Stimulated activated naive CD8-positive, alpha-beta T cell treated with anti-CD3 and anti-CD28 coated beads, Interleukin-15, Interleukin-2, amounts not matched to agents 100 U/mL and 50 U/mL, for 24 hours (primary cell): ENCODE measurements around the gene TBC1D26.
"Not testable (repeated sequence)": the region's sequence is repeated elsewhere in the genome, so short reads cannot be mapped to it uniquely, and the experiment has no call there.

Source experiments
- ATAC-seq: fragments of 150-1000 bp; cut with Tn5 transposase; one replicate; pipeline ENCODE4 v1.10.0; 2021
- DNase-seq: peaks from one replicate; pipeline ENCODE4 v3.0.0; 2021

Gene TBC1D26

DNA sequence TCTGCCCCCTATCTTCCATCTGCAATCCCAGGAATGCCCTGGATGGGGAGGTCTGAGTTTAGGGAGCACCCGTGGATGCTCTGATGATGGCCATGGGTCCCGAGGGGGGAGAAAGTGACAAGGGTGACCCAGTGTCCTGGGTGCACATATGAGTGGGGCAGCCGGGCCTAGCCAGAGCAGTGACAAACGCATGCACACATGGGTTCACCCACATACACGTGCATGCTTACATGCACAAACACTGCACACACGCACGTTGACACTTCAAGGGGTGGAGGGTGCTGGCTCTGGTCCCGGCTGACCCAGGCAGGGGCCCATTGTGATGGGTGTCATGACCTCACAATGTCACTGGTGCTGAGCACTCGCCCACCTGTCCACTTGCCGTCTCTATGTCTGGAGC is at the start of gene TBC1D26:
Gene TBC1D26, plus strand, starts transcription at position 384 of the 400 bp plus-strand sequence. CDS start 3,066 bp downstream, outside the sequence.
- DNase-seq, ATAC-seq: not testable (repeated sequence)

DNA sequence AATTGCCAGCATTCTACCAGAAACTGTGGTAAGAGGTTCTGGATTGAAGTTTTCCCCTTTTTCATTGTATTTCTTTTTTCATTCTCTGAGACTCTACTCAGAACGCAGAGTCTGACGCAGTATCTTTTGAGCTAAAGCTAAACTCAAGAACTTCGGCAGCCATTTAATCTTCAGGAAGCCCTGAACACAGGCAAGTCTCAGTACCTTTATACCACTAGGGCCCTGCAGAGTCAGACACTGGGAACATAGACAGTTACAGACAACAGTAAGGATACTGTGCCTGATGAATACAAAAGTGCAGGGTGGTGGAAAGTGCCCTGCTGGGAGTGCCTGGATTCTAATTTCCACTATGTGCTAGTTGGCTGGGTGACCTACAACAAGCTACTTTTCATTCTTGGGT is 48.9 kb upstream of the TBC1D26 start:
- not testable (repeated sequence) for DNase-seq, ATAC-seq

DNA sequence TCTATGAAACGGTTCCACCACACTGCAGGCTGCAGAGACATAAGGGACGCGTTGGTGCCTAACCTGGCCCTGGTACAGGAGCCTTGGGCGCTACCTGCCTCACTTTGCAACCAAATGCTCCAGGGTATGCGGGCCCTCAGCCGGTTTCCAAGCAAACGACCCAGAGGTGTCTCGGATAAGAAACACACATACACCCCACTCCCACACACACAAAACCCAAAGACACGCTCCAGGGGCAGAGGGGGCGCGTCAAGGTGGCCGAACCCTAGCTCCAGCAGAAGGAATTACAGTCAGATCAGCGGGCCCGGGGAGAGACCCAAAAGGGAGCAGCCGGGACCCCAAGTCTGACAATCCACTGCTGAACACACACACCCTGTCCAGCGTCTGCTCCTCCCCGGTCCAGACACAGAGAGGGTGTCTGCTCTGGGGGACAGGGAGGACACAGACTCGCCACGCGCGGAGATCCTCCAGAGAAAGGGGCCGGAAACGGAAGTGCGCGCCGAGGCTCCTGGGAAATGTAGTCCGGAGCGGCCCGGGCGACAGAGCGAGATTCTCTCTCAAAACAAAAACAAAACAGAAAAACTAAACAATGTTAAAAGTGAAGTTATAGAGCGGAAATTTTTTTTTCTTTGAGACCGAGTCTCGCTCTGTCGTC is 48.1 kb upstream of the TBC1D26 start, which contains the start of gene TRIM16:
Gene TRIM16, minus strand, starts transcription at position 488 of the 655 bp plus-strand sequence. CDS start 32,702 bp downstream, outside the sequence.
- ATAC-seq (peak; percentile 93), DNase-seq (peak; percentile 81)

DNA sequence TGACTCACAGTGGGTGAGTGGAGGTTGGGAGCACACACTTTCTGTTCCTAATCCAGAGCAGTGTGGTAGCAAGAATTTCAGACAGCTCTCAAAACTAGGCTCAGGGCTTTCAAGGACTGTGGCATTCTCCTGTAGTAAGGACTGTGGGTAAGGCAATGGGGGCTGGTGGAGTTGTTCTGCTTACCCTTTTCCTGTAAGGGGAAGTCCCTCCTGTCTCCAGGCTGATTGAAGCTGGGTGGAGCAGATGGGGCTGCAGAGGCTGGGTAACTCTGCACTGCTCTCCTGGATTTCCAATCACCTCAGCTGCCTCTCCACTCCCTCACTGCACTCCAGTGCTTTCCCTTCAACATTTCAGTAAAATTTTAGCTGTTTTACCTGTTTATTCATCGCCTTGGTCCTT is 44.6 kb upstream of the TBC1D26 start:
- not testable (repeated sequence) for DNase-seq, ATAC-seq

DNA sequence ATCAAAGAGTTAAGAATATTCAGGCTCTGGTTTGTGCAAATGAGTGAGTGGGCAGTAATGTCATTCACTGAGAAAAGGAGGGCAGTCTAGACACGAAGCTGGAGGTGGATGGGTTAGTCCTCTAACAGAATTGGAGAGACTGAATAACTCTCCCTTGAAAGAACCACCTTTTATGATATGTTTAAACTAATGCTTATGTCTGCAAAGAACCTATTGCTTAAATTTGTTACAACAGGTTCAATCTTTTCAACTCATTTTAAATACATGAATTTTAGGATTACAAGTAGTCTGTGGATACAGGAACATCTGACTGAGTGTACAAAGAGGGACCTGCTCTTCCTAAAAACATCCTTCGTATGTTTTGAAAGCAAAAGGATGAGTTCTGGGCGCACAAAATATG is 33.1 kb upstream of the TBC1D26 start:
- DNase-seq, ATAC-seq: not testable (repeated sequence)

DNA sequence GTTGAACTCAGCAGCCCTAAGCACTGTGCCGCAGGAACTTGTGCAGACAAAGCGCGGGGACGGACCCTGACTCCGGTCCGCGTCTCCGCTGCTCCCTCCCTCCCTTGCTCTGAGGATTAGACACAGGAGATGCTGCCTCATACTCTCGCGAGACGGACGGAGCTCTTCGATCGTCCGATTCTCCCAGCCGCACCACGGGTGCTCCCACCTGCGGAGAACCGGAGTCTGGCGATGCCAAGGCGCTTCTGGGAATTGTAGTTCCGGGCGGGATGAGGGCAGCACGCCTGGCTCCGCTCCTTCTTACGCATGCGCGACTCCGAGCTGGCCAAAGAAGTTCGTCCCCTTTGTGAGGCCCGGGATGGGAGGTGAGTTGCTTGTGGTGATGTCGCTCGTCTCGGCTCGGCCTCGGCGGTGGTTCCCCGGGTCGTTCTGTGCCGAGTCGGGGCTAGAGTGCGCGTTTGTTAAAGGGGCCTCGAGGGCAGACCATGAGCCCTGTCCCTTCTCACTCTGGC is 32.6 kb upstream of the TBC1D26 start, which contains the start of gene ZNF286A:
Gene ZNF286A, plus strand, starts transcription at position 340 of the 512 bp plus-strand sequence. CDS start 578 bp downstream, outside the sequence.
- ATAC-seq (peak; percentile 99), DNase-seq (peak; percentile 98)

DNA sequence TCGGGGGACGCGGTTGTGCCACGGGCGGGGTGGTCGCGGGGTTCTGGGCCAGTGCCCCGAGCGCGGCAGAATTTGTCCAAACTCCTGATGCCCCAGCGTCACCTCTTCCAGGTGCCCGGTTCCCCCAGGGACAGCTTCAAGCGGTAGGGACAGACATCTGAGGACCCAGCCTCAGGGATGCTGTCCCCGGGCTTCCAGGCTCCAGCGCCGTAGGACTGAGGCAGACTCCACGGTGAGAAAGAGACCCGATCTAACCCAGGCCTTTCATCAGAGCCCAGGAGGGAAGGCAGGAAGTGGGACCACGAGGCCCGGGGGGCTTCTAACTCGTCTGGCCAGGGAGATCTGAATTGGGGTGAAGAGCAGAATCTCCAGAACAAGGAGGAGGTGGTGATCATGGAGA is 32.1 kb upstream of the TBC1D26 start:
- not testable (repeated sequence) for ATAC-seq, DNase-seq

DNA sequence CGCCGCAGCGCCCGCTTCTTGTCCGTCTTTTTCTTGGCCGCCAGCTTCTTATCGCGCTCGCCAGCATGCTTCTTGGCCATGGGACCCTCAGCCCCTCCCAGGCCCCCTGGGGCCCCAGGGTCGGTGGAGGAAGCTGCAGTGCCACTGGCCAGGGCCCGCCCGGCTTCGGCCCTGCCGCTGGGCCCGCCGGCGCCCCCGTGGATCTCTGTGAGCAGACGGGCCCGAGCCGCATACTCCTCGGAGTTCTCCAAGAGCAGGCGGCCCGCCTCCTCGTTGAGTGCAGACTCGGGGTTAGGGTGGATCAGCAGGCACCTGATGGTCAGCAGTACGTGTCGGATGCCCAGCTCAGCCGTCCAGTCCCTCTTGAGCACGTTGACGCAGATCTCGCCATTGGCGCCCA is 27.8 kb upstream of the TBC1D26 start:
- DNase-seq, ATAC-seq: not testable (repeated sequence)

DNA sequence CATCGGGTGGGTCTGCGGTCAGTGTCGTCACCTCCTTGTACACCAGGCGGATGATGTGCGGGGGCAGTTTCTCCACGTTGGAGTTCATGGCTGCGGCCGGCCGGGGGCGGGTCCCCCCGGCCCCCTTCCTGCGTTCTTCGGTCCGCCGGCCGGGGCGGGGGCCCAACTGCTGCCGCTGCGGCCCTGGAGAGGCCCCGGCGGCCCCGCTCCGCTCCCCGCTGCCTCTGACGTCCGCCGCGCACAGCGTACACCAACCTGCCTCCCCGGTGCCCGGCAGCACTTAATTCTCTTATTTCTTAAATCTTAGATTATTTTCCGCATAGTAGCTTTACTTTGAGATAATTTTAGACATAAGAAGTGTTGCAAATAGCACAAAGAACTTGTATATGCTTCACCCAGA is 27.3 kb upstream of the TBC1D26 start:
- not testable (repeated sequence) for DNase-seq, ATAC-seq

DNA sequence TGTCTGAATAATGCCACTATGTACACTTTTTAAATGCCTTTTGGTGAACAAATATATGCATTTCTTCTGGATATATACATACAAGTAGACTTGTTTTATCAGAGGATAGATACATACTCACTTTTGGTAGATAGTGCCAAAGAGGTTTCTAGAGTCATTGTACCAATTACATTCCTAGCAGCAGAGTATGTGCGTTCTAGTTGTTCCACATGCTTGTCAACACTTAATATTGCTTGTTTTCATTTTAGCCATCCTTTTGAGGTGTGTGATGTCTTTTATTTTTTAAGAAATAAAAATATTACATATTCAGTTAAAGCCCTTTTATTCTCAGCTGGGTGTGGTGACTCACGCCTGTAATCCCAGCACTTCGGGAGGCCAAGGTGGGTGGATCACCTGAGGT is 23.2 kb upstream of the TBC1D26 start:
- DNase-seq, ATAC-seq: not testable (repeated sequence)

DNA sequence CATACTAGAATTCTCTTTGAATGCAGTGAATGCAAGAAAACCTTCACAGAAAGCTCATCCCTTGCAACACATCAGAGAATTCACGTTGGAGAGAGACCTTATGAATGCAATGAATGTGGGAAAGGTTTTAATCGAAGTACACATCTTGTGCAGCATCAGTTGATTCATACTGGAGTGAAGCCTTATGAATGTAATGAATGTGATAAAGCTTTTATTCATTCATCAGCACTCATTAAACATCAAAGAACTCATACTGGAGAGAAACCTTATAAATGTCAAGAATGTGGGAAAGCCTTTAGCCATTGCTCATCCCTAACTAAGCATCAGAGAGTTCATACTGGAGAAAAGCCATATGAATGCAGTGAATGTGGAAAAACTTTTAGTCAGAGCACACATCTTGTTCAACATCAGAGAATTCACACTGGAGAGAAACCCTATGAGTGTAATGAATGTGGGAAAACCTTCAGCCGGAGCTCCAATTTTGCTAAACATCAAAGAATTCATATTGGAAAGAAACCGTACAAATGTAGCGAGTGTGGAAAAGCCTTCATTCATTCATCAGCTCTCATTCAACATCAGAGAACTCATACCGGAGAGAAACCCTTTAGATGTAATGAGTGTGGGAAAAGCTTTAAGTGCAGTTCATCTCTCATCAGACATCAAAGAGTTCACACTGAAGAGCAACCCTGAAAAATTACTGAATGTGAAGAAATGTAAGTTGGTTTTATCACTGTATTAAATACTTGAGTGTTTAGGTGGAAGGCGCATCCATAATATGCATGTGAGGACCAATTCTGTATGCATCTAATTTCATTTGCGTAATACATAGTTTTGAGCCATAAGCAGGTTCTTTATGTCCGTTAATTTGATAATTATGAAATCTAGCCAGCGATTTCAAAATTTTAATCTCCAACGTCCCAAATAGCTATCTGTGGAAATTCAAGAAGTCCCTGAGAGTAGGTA is 15.2 kb upstream of the TBC1D26 start:
- not testable (repeated sequence) for DNase-seq

DNA sequence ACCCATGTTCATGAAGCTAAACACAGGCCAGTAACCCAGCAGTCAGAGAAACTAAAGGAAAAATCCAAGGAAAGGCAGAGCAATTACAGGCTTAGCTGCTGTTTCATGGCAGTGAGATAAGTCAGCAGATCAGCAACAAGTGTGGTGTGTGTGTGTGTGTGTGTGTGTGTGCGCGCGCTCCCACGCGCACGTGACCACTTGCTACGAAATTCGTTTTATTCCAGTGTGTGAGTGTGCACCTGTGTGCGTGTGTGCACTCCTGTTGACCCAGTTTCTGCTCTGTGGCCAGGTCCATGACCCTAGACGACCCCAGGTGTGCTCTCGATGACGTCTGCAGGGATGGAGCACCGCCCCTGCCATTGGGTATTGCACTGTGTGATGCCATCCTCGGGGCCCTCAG is 1.5 kb upstream of the TBC1D26 start:
- not testable (repeated sequence) for ATAC-seq

More for the DNA sequence above, 15.2 kb upstream of the TBC1D26 start:
- ATAC-seq: not testable (repeated sequence)

DNA sequence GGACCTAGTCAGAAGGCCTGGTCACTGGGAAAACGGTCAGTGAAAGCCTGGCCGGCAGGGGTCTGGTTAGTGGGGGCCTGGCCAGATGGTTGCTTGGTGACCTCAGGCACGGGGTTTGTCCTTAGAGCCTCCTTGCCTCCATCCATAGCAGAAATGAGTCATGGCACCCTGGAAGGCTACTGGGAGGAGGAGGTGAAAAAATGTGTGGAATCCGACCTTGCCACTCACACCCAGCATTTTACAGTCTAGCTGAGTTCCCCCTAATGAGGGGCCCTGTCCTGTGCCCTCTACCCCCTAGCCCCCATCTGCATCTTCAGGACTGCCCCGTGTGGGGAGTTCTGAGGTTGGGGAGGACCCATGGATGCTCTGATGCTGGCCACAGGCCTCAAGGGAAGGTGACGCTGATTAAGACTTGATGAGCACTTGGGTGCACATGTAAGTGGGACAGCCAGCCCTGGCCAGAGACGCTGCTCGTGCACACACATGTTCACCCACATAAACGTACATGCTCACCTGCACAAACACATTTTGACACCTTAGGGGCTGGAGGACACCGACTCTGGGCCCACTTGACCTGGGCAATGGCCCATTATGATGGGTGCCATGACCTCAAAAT is 1.2 kb downstream of the TBC1D26 start:
- not testable (repeated sequence) for DNase-seq, ATAC-seq

More for the DNA sequence above, 1.5 kb upstream of the TBC1D26 start:
- DNase-seq: not testable (repeated sequence)

DNA sequence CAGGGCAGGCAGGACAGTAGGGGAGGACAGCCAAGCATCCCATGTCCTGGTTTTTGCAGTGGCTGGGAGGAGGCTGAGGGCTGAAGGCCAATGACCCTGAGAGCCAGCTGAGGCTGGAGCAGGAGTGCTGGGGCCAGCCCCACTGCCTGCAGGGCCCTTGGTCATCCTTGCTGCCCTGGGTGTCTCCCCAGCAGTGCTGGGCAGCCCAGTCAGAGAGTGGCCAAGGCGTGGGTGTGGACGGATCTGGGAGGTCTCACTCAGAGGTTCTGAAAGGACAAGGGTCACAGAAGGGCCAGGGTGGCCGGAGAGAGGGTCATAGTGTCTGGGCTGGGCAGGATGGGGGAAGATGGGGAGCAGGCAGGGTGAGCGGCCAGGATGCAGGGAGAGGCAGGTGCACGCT is 4.5 kb downstream of the TBC1D26 start:
- not testable (repeated sequence) for ATAC-seq, DNase-seq

DNA sequence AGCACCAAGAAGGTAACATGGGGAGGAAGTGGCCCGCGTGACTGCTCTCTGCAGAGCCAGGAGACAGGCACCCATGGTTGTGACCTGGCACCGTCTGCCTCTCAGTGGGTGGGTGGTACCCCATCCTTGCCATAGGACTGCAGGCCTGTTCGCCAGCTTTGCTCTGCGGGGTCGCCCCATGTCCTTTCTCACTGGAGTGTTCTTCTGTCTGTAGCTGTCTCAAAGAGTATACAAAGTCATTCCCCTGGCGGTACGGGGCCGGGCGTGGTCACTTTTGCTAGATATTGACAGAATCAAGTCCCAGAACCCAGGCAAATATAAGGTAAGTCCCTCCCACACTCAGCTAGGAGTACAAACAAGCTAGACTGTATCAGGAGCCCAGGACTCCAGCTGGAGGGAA is 6.0 kb downstream of the TBC1D26 start:
- ATAC-seq: no peak
- no peak for DNase-seq

DNA sequence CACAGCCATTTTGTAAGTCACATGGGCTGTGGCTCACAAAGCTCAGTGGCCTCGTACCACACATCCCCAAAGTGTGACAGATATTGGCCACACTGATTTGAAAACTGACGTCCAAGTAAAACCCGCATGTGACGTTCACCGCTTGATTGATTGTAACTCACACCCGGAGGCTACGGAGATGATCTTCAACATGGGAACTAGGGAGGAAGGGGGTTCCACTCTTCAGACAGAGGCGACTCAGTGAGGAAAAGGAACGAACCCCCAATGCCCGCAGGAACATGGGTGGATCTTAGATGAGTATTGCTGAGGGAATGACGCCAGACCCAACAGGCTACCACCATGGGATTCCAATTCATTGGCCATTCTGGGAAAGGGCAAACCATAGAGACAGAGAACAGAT is 7.2 kb downstream of the TBC1D26 start:
- DNase-seq, ATAC-seq: not testable (repeated sequence)

DNA sequence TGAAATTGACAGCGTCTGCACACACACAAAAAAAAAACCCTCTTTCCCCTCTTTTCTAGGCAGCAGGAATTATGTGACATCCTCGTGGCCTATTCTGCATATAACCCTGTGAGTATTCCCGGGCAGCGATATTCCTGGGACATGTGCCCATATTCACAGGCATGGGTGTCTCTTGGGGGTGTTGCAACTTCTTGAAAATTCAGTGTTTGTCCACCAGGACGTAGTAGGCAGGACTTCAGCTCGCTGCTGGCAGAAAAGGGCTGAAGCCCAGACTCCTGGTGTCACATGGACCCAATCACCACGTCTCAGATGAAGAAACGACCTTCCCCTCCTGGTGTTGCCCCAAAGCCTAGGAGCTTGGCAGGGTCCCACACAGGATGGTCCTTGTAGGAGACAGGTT is 8.0 kb downstream of the TBC1D26 start:
- not testable (repeated sequence) for DNase-seq, ATAC-seq

DNA sequence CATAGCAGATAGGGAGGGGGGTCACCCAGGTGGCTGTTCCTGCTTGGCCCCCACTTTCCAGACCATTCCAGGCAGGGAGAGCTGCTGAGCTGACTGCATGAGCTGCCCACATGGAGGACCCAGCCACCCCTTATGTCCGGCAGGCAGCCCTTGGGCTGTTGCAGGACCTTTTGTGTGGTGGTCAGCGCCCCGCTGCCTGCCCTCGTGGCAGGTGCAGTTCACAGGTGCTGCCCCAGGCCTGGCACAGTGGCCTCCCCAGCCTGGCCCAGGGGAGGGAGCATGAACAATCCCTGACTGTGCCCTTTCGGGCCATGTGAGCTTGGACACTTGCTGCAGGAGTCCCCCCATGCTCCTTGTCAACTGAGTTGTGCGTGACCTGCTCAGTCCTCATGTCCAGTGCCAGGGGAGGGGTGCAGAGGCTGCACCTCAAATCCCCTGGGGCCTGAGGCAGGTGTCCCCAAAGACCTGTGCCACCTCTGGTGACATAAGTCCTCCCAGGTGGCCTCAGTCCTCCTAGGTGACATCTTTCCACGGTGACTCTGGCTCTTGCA is 8.6 kb downstream of the TBC1D26 start:
- ATAC-seq (no peak), DNase-seq (no peak)

DNA sequence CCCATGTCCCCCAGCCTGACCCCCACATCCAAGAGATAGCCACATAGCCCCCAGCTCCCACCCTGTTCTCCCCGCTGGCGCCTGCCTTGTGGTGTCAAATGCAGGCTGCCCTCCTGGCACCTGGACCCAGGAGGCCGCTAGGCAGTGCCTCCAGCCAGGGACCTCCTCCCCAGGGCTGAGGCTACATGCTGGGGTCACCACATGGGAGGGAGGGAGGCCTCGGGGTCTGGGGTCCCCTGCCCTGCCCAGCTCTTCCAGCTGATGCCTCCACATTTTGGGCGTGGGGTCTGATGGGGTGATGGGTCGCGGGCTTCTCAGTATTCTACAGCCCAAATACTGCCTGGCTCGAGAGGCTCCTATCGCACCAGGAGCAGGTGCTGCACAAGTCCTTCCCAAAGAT is 9.5 kb downstream of the TBC1D26 start:
- ATAC-seq: no peak

DNA sequence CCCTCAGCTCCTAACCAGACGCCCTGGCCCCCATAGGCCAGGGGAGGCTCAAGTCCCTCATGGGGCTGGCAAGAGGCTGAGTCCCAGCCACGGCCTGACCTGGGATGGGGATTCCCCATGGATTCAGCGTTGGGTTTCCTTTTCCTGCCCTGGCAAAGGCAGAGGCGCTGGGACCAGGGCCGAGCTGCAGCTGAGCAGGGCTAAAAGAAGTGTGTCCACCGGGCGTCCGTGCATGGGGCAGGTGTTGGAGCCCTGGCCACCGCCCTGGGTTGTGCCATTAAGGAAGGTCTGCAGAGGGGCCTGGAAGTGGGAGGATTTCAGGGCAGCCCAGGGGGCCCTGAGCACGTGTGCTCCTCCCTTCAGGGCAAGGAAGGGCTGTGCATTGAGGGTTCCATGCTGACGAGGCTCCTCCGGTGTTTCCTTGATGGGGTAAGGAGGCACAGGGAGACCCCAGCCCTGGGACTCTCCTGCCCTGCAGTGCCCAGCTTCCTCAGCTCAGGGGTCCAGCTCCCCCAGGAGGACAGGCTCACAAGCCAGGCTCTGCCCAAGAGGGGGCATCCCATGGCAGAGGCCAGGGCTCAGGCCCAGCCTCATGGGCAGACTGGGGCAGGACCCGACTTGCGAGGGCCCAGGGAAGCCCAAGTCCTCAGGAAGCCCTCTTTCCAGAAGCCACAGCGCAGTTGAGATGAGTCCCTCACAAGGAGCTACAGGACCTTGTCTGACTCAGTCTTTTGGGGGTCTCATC is 10.1 kb downstream of the TBC1D26 start:
- ATAC-seq (no peak), DNase-seq (no peak)

More for the DNA sequence above, 9.5 kb downstream of the TBC1D26 start:
- no peak for DNase-seq

DNA sequence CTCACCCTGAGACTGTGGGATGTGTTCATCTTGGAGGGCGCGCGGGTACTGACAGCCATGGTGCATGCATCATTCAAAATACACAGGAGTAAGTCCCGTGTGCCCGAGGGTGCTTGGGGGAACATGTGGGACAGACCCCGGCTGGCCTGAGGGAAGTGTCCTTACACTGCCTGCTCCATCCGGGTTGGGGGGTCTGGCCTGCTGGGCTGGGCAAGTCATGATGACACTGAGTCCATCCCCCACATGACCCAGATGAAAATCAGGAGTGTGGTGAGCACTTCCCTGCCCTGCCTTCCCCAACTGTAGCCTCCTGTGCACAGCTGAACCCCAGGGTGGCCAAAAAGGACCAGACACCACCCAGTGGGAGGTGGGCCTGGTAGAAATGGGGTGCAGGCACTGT is 10.8 kb downstream of the TBC1D26 start:
- ATAC-seq (no peak), DNase-seq (no peak)
